ENCODE results near the gene SPCS3.

Gene SPCS3

DNA sequence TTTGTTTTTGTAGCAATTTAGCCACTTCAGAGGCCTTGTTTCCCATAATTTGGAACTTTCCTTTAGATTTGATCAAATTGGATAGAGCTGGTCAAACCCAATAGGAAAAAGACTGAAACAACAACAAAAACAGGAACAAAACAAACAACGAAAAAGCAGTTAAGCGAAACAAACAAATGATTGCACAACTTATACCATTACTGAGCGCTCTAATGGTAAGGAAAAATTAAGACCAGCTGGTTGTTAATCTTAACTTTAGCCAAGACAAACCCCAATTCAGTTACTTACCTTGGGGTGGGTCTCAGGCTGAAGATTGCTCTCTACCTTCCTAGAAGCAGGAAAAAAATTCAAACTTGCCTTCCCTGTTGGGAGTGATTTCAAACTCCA, 38.3 kb downstream of the SPCS3 start:
- TF ChIP-seq, protein P1, sequence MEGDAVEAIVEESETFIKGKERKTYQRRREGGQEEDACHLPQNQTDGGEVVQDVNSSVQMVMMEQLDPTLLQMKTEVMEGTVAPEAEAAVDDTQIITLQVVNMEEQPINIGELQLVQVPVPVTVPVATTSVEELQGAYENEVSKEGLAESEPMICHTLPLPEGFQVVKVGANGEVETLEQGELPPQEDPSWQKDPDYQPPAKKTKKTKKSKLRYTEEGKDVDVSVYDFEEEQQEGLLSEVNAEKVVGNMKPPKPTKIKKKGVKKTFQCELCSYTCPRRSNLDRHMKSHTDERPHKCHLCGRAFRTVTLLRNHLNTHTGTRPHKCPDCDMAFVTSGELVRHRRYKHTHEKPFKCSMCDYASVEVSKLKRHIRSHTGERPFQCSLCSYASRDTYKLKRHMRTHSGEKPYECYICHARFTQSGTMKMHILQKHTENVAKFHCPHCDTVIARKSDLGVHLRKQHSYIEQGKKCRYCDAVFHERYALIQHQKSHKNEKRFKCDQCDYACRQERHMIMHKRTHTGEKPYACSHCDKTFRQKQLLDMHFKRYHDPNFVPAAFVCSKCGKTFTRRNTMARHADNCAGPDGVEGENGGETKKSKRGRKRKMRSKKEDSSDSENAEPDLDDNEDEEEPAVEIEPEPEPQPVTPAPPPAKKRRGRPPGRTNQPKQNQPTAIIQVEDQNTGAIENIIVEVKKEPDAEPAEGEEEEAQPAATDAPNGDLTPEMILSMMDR (IDR thresholded peaks at IDR 0.05; ENCODE audit: insufficient read depth, low read length, missing control alignments) = no peak
- POLR2A ChIA-PET = no interaction called here
- no peak for DNase-seq (ENCODE audit: low read depth, low spot score)
- no peak overlapping the region for H3K4me3 ChIP-seq (ENCODE audit: low read depth, low read length)
- CTCF ChIA-PET = interaction anchor here (1.0 to 1.9 kb wide), 2 partner anchors 17 to 329 kb away, joined by 3 to 6 read pairs; no protein-coding TSS in a partner anchor

DNA sequence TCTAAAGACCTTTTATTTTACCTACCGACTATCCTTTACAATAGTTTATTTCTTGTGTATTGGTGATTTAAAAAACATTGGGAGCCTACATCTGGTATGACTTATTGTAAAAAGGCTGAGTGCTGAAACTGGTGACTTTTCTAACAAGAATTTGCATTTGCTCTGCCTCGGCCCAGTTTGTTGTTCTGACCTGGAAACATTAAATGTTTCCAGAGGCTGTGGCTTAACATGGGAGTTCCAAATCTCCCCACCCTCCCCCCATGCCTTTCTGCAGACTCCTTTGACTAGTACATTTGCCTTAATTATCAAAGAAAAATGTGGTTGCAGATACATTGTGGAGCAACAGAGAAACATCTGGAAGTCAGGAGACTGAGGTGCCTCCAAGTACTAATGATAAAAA, 39.8 kb downstream of the SPCS3 start:
- ChIA-PET POLR2A (no interaction called here), CTCF (no interaction called here)
- TF ChIP-seq, protein P1 (IDR thresholded peaks at IDR 0.05; ENCODE audit: insufficient read depth, low read length, missing control alignments) = no peak
- H3K4me3 ChIP-seq (ENCODE audit: low read depth, low read length) = no peak overlapping the region
- peak; percentile 50 for DNase-seq (ENCODE audit: low read depth, low spot score)

DNA sequence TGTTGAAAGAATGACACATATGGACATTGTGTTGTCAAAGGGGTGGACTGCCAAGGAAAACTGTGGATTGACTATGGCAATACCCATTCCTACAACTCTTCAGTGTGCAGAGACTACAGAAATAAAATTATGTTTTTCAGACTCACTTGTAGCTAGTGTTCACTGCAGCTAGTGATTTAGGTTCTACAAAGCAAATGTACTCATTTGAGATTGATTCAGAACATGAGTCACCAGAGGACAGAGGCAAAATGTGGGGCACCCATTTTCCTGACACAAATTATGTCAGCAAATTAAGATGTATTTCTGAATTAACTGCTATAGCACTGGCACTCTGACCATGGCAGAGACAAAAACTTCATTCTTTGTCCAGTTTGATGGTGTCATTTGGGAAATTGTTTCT, 40.7 kb downstream of the SPCS3 start:
- POLR2A ChIA-PET = no interaction called here

DNA sequence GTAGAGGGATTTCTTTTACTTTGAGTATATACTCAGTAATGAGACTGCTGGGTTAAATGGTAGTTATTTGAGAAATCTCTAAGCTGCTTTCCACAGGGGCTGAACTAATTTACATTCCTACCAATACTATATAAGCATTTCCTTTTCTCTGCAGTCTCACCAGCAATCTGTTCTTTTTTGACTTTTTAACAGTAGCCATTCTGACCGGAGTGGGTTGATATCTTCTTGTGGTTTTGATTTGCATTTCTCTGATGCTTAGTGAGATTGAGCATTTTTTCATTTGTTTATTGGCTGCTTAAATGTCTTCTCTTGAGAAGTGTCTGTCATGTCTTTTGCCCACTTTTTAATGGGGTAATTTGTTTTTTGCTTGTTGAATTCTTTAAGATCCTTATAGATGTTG, 43.3 kb downstream of the SPCS3 start:
- TF ChIP-seq, protein P1 (IDR thresholded peaks at IDR 0.05; ENCODE audit: insufficient read depth, low read length, missing control alignments) = no peak
- CTCF ChIA-PET = no interaction called here
- no peak overlapping the region for H3K4me3 ChIP-seq (ENCODE audit: low read depth, low read length)
- no peak for DNase-seq (ENCODE audit: low read depth, low spot score)
- POLR2A ChIA-PET = no interaction called here

More for the DNA sequence above, 40.7 kb downstream of the SPCS3 start:
- CTCF ChIA-PET = no interaction called here
- no peak overlapping the region for H3K4me3 ChIP-seq (ENCODE audit: low read depth, low read length)
- TF ChIP-seq, protein P1 (IDR thresholded peaks at IDR 0.05; ENCODE audit: insufficient read depth, low read length, missing control alignments) = no peak
- DNase-seq (ENCODE audit: low read depth, low spot score) = no peak

DNA sequence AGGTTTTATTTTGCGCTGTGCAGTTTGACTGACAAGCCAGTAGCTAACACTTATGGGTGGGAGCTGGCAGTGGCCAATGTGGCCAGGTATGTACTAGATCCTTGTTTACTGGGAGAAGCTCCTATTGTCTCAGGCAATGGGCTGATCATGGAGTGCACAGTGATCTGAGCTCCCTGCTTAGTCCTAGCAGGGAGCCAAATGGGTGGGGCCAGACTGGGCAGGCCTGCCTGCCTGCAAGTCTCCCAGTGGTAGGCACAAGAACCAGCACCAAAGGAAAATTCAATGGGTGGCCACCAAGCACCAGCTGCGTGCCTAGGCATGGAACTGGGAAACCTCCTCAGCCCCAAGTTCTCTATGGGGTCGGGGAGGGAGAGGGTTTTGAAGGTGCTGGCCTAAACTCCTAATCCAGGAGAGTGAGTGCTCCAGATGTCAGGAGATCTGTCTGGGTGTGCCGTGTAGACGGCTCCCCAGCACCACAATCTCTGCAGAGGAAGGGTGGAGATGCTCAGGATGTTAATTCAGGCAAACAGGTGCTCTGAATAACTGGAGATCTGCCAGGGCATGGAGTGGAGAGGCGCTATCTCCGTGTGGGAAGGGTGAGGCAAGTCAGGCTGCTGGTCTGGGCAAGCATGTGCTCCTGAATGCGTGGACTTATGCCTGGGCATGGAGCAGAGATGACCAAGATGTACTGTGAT, 48.2 kb downstream of the SPCS3 start:
- TF ChIP-seq, protein P1 (IDR thresholded peaks at IDR 0.05; ENCODE audit: insufficient read depth, low read length, missing control alignments) = no peak
- POLR2A ChIA-PET = no interaction called here
- no peak for DNase-seq (ENCODE audit: low read depth, low spot score)
- H3K4me3 ChIP-seq (ENCODE audit: low read depth, low read length) = no peak overlapping the region
- CTCF ChIA-PET = no interaction called here

DNA sequence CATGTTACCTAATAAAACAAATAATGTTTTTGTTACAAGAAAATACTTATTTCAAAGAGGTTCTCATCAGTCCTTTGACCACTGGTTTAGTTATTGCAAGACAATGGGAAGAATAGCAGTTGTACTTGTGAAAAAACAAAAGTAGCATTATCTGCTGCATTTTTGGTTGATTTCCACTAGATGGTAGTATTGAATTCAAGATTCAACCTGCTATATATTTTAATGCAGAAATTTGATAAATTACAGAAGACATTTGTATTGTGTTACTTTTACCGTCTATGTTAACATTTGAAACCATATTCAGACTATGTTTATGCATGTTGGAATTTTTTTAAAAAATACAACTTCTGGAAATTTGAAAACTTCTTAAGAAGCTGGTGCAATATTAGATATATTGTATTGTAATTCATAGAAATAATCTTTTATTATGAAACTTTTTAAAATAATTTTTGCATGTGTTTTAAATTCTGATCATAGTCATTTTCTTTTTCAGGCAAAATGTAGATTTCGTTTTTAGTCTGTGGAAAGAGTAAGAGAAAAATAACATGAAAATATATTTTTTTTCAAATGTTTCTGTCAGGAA, 56.4 kb downstream of the SPCS3 start:
- no peak overlapping the region for H3K4me3 ChIP-seq (ENCODE audit: low read depth, low read length)
- TF ChIP-seq, protein P1 (IDR thresholded peaks at IDR 0.05; ENCODE audit: insufficient read depth, low read length, missing control alignments) = peak; percentile 21
- DNase-seq (ENCODE audit: low read depth, low spot score) = no peak
- ChIA-PET POLR2A (no interaction called here), CTCF (interaction anchor here (0.6 to 5.8 kb wide), 19 partner anchors 11 to 987 kb away, joined by 3 to 52 read pairs (median 6); no protein-coding TSS in a partner anchor)
